CD14-positive monocyte (primary cell): Measurements from ENCODE around the gene SGK1. TPM values are rescaled to one million over a fixed set of nuclear protein-coding genes. Genes with fewer than 3 reads are reported as not detected.

ENCODE experiments used
- DNase-seq, 3 donors: peaks; one replicate each; pipeline ENCODE4 v3.0.0-alpha.2; 2011 to 2022
- H2AFZ ChIP-seq: 2 replicates; pipeline ENCODE4 v1.6.0; 2012; ENCODE audit warnings: mild to moderate bottlenecking, low read depth, low read length, inconsistent platforms; ENCODE audit not compliant: insufficient read depth, poor library complexity, severe bottlenecking
- H3K27ac ChIP-seq, 2 donors: 1 replicate in 1 of 2; 2 replicates in 1 of 2; pipeline ENCODE4 v1.5.1; 2012 to 2013; ENCODE audit warnings: low read length in 2 of 2, control low read depth in 1 of 2, inconsistent platforms in 1 of 2, low read depth in 1 of 2, mild to moderate bottlenecking in 1 of 2
- H3K27me3 ChIP-seq, 2 donors: one replicate each; pipeline versions ENCODE4 v1.6.0 to v1.6.1; 2011 to 2013; ENCODE audit warnings: low read length in 2 of 2; ENCODE audit not compliant: control insufficient read depth in 2 of 2, insufficient read depth in 2 of 2
- H3K36me3 ChIP-seq, 2 donors: replicated peaks in 1 of 2; 1 replicate in 1 of 2; 2 replicates in 1 of 2; pipeline versions ENCODE4 v1.5.1 to v1.6.1; 2012 to 2013; ENCODE audit warnings: low read length in 2 of 2, control low read depth in 1 of 2, inconsistent platforms in 1 of 2, mild to moderate bottlenecking in 1 of 2; ENCODE audit not compliant: insufficient read depth in 2 of 2, control insufficient read depth in 1 of 2
- H3K4me1 ChIP-seq, 2 donors: 1 replicate in 1 of 2; 2 replicates in 1 of 2; pipeline versions ENCODE4 v1.5.1 to v1.6.1; 2012 to 2013; ENCODE audit warnings: low read length in 2 of 2, control low read depth in 1 of 2, inconsistent platforms in 1 of 2, mild to moderate bottlenecking in 1 of 2, moderate library complexity in 1 of 2; ENCODE audit not compliant: insufficient read depth in 2 of 2, control insufficient read depth in 1 of 2
- H3K4me2 ChIP-seq: replicated peaks from 2 replicates; pipeline ENCODE3; 2012; ENCODE audit warnings: low read length, moderate library complexity, mild to moderate bottlenecking; ENCODE audit not compliant: poor library complexity, severe bottlenecking; ENCODE audit errors: extremely low read depth
- H3K4me3 ChIP-seq, 3 experiments: fragments of 200-600 bp in 1 of 3; sonication (generic) in 1 of 3; replicated peaks in 1 of 3; 1 replicate in 2 of 3; 2 replicates in 1 of 3; pipeline ENCODE4 v1.5.1; 2011 to 2013; ENCODE audit warnings: low read length in 3 of 3, mild to moderate bottlenecking in 3 of 3, control low read depth in 2 of 3, low read depth in 2 of 3, inconsistent platforms in 1 of 3, moderate library complexity in 1 of 3
- H3K79me2 ChIP-seq: 2 replicates; pipeline ENCODE4 v1.6.0; 2012; ENCODE audit warnings: mild to moderate bottlenecking, control low read depth, inconsistent platforms, low read length, moderate library complexity; ENCODE audit not compliant: insufficient read depth
- H3K9ac ChIP-seq: 2 replicates; pipeline ENCODE4 v1.6.0; 2017; ENCODE audit warnings: low read length, mild to moderate bottlenecking; ENCODE audit not compliant: insufficient read depth, poor library complexity, severe bottlenecking
- H3K9me3 ChIP-seq, 2 donors: replicated peaks in 1 of 2; 1 replicate in 1 of 2; 2 replicates in 1 of 2; pipeline versions ENCODE4 v1.5.1 to v1.6.1; 2012 to 2013; ENCODE audit warnings: low read length in 2 of 2, control low read depth in 1 of 2; ENCODE audit not compliant: control insufficient read depth in 1 of 2, insufficient read depth in 1 of 2
- H4K20me1 ChIP-seq: 2 replicates; pipeline ENCODE4 v1.6.0; 2012; ENCODE audit warnings: mild to moderate bottlenecking, low read length, control low read depth, moderate library complexity; ENCODE audit not compliant: insufficient read depth
- H3K27ac Mint-ChIP-seq, 7 donors: one replicate each; pipeline ENCODE4 v1.8.0; 2020; ENCODE audit warnings: mild to moderate bottlenecking in 7 of 7, mixed read lengths in 7 of 7, moderate library complexity in 6 of 7, inconsistent platforms in 2 of 7
- H3K27me3 Mint-ChIP-seq, 3 donors: one replicate each; pipeline ENCODE4 v1.8.0; 2021 to 2022; ENCODE audit warnings: low read depth in 3 of 3, mild to moderate bottlenecking in 3 of 3, mixed read lengths in 3 of 3, moderate library complexity in 3 of 3, inconsistent platforms in 1 of 3
- H3K36me3 Mint-ChIP-seq, 2 donors: one replicate each; pipeline ENCODE4 v1.8.0; 2020; ENCODE audit warnings: mixed read lengths in 2 of 2, inconsistent platforms in 1 of 2, mild to moderate bottlenecking in 1 of 2
- H3K4me1 Mint-ChIP-seq: one replicate; pipeline ENCODE4 v1.8.0; 2020; ENCODE audit warnings: mild to moderate bottlenecking, mixed read lengths
- H3K4me3 Mint-ChIP-seq, 2 donors: one replicate each; pipeline ENCODE4 v1.8.0; 2020; ENCODE audit warnings: mild to moderate bottlenecking in 2 of 2, mixed read lengths in 2 of 2, moderate library complexity in 1 of 2
- H3K9me3 Mint-ChIP-seq, 7 donors: one replicate each; pipeline ENCODE4 v1.8.0; 2020 to 2022; ENCODE audit warnings: mixed read lengths in 7 of 7, mild to moderate bottlenecking in 6 of 7, moderate library complexity in 6 of 7, inconsistent platforms in 2 of 7
- CTCF ChIP-seq: fragments of 200-600 bp; IDR thresholded peaks from one replicate; pipeline ENCODE4 v1.8.0; 2022; ENCODE audit warnings: antibody characterized with exemption, mild to moderate bottlenecking
- WGBS: methylation state at CpG from one replicate; pipeline ENCODE4 v1.1.5; 2013; ENCODE audit warnings: missing lambda C conversion rate; ENCODE audit not compliant: insufficient coverage; 5-methylcytosine and 5-hydroxymethylcytosine counted together
- intact Hi-C, 2 donors: fragments of 100-400 bp; cut with micrococcal nuclease; formaldehyde crosslinking; loops; one replicate each; pipeline versions ENCODE4 v1.15.0 to v1.15.1; 2023
- polyA plus RNA-seq, 3 donors: library from polyadenylated mRNA; depleted of rRNA in 1 of 3; unstranded in 2 of 3; stranded (reverse) in 1 of 3; fragments of 300-500 nt in 2 of 3; fragments of >200 nt in 1 of 3; fragmentation: Illumina TruSeq in 2 of 3; gene quantifications; 1 replicate in 2 of 3; 2 replicates in 1 of 3; pipeline ENCODE4 v1.2.3, GENCODE V29; 2012 to 2021

The SGK1 gene
- polyA plus RNA-seq, 3 donors = 373 to 419 (median 407) TPM

GRCh38 chr6:134318974-134319281 is 1.0 kb upstream of the SGK1 start:
- H3K27ac ChIP-seq = no peak overlapping the region
- H3K9me3 Mint-ChIP-seq = peaks cover 9 to 24% (median 15%) of the 10 kb centered on the region in 7 donors
- no peak for TF ChIP-seq CTCF
- H3K27me3 Mint-ChIP-seq = peaks cover 35 to 40% (median 37%) of the 10 kb centered on the region in 3 donors
- H4K20me1 ChIP-seq = no peaks in the 10 kb centered on the region
- H3K27ac Mint-ChIP-seq = no peak overlapping the region
- intact Hi-C loops = loop anchor here in 1 of 2 donors (5.0 kb wide), 1 partner anchor 38 kb away; no protein-coding TSS in a partner anchor
- WGBS = no CpG with 5 or more reads among the region's 1 CpG
- H3K4me1 Mint-ChIP-seq = peaks cover 15% of the 10 kb centered on the region
- H3K4me2 ChIP-seq = no peak overlapping the region
- DNase-seq = no peak
- no peaks in the 10 kb centered on the region for H3K79me2 ChIP-seq
- H3K36me3 ChIP-seq = no peaks in the 10 kb centered on the region
- peaks cover 8 to 15% of the 10 kb centered on the region in 2 donors for H3K4me1 ChIP-seq
- H3K4me3 ChIP-seq = no peak overlapping the region
- peaks cover 26 to 32% of the 10 kb centered on the region in 2 donors for H3K27me3 ChIP-seq
- peaks cover 10 to 21% of the 10 kb centered on the region in 2 donors for H3K36me3 Mint-ChIP-seq
- no peak overlapping the region for H3K9ac ChIP-seq
- peak overlapping the region in 1 of 2 donors; percentile 99 for H3K4me3 Mint-ChIP-seq
- H3K9me3 ChIP-seq = peaks cover 7 to 13% of the 10 kb centered on the region in 2 donors
- no peak overlapping the region for H2AFZ ChIP-seq

- Histone ChIP-seq H3K27ac (no peak overlapping the region), H2AFZ (peak overlapping the region; percentile 81), H3K27me3 (peaks cover 26 to 32% of the 10 kb centered on the region in 2 donors), H3K4me1 (peaks cover 8 to 15% of the 10 kb centered on the region in 2 donors), H3K9me3 (peaks cover 7 to 13% of the 10 kb centered on the region in 2 donors), H3K4me3 (peak overlapping the region in 1 of 3 experiments; percentile 78), H3K9ac (no peak overlapping the region), H4K20me1 (no peaks in the 10 kb centered on the region), H3K36me3 (no peaks in the 10 kb centered on the region), H3K79me2 (no peaks in the 10 kb centered on the region), H3K4me2 (peak overlapping the region; percentile 80)
- Mint-ChIP-seq H3K4me3 (peak overlapping the region; percentile 91 to 99), H3K27ac (no peak overlapping the region), H3K27me3 (peaks cover 35 to 43% (median 37%) of the 10 kb centered on the region in 3 donors), H3K4me1 (peaks cover 15% of the 10 kb centered on the region), H3K9me3 (peaks cover 9 to 24% (median 14%) of the 10 kb centered on the region in 7 donors), H3K36me3 (peaks cover 10 to 21% of the 10 kb centered on the region in 2 donors)
- 75% methylated on average over 2 of the region's 8 CpGs for WGBS
- intact Hi-C loops = loop anchor here in 1 of 2 donors (5.0 kb wide), 1 partner anchor 39 kb away; no protein-coding TSS in a partner anchor
- DNase-seq = no peak
- no peak for TF ChIP-seq CTCF
These were observed 493 bp upstream of the SGK1 start for GRCh38 chr6:134318236-134318973.
